ENCODE results near the gene ADAMTSL5. TPM values are rescaled to one million over a fixed set of nuclear protein-coding genes. Genes with fewer than 3 reads are reported as not detected.

ADAMTSL5 gene
- total and polyA plus RNA-seq, 2 of the 8 experiments (the other 6 are each of a cell fraction or from before 2014, with no cell fraction given): 0.82 to 0.99 TPM

- CTCF ChIA-PET (ENCODE audit: partially characterized antibody): interaction anchor here (0.7 to 6.9 kb wide), 10 partner anchors 10 to 86 kb away, joined by 3 to 54 read pairs (median 3); no protein-coding TSS in a partner anchor
- TF ChIP-seq SRF (IDR thresholded peaks at IDR 0.05; ENCODE audit: low read depth, low read length): no peak
- TF ChIP-seq NANOG (IDR thresholded peaks at IDR 0.05; ENCODE audit: insufficient read depth, low read depth, low read length, poor library complexity, severe bottlenecking): no peak
- TF ChIP-seq CTCF (IDR thresholded peaks at IDR 0.05; ENCODE audit: control extremely low read depth in 1 of 3, insufficient read depth in 1 of 3, low read depth in 1 of 3, low read length in 3 of 3): peak; percentile 21 to 45 (median 32)
- no peak for TF ChIP-seq RXRA (IDR thresholded peaks at IDR 0.05; ENCODE audit: insufficient read depth, low read depth, low read length)
- TF ChIP-seq CREB1 (IDR thresholded peaks at IDR 0.05): no peak
- peak; percentile 20 to 30; a peak in 3 of 4 replicates for TF ChIP-seq RAD21 (IDR thresholded peaks at IDR 0.05 in 1 of 2, conservative IDR thresholded peaks at IDR 0.05 in 1 of 2; ENCODE audit: low read depth in 2 of 2, low read length in 2 of 2)
- TF ChIP-seq BRCA1 (IDR thresholded peaks at IDR 0.05; ENCODE audit: low read depth, low read length): no peak
- no peak for TF ChIP-seq SP4 (IDR thresholded peaks at IDR 0.05; ENCODE audit: low read length)
Observed at GRCh38 chr19:1457031-1457739, 55.6 kb downstream of the ADAMTSL5 start.

More at GRCh38 chr19:1457031-1457739, 55.6 kb downstream of the ADAMTSL5 start:
- H4K8ac ChIP-seq (ENCODE audit: extremely low read depth, insufficient read depth, low read length): peak overlapping the region; percentile 79; the same call in 1 of the 2 replicates
- H2BK12ac ChIP-seq (ENCODE audit: low read depth, low read length): no peak overlapping the region
- H3K23ac ChIP-seq (ENCODE audit: insufficient read length): no peak overlapping the region
- POLR2A ChIA-PET (ENCODE audit: partially characterized antibody): interaction anchor here (0.5 to 9.4 kb wide), 8 partner anchors 10 to 288 kb away, joined by 3 to 109 read pairs (median 7); no protein-coding TSS in a partner anchor
- H2AK5ac ChIP-seq (ENCODE audit: low read depth, low read length): no peak overlapping the region
- no peak overlapping the region for H3K56ac ChIP-seq (replicated peaks; ENCODE audit: insufficient read length, low read depth, low read length)
- no peak overlapping the region; a peak in 1 of 7 replicates for H3K9ac ChIP-seq (replicated peaks in 1 of 4; ENCODE audit: extremely low read depth in 1 of 4, low read depth in 3 of 4, low read length in 3 of 4)
- 63% methylated on average over 40 of the region's 48 CpGs; no CpG with 5 or more reads in 1 of the 2 experiments for WGBS, 2 experiments (ENCODE audit: extremely low coverage in 1 of 2, insufficient coverage in 1 of 2, insufficient read length in 1 of 2, insufficient replicate concordance in 2 of 2, low coverage in 1 of 2, low lambda C conversion rate in 2 of 2, missing lambda C conversion rate in 1 of 2)
- H3K4me3 ChIP-seq (ENCODE audit: extremely low read depth in 1 of 4, insufficient read depth in 2 of 4, low read depth in 3 of 4, low read length in 4 of 4): no peak overlapping the region
- no peak overlapping the region for H3K27ac ChIP-seq (ENCODE audit: low read depth, low read length)
- peaks cover 3% of the 10 kb centered on the region; the same call in 1 of the 2 replicates for H3K23me2 ChIP-seq (ENCODE audit: low read depth, low read length)
- no peak for FAIRE-seq
- no peak overlapping the region for H4K5ac ChIP-seq (ENCODE audit: insufficient read length, low read depth, low read length)
- H3K79me2 ChIP-seq (ENCODE audit: control insufficient read depth in 1 of 2, insufficient read depth in 2 of 2, low read length in 2 of 2): no peaks in the 10 kb centered on the region
- no peak overlapping the region for H3K4ac ChIP-seq (replicated peaks; ENCODE audit: insufficient read length, low read depth, low read length)
- H3K4me2 ChIP-seq (ENCODE audit: insufficient read depth in 1 of 2, low read depth in 2 of 2, low read length in 2 of 2): peak overlapping the region in 1 of 2 experiments; percentile 51; a peak in 1 of 4 replicates
- H3K9me3 ChIP-seq (ENCODE audit: insufficient read depth in 2 of 2, low read depth in 1 of 2, low read length in 1 of 2): no peaks in the 10 kb centered on the region
- peaks cover 2 to 6% of the 10 kb centered on the region in 2 experiments for H4K20me1 ChIP-seq (replicated peaks in 1 of 2; ENCODE audit: control insufficient read depth in 1 of 2, insufficient read depth in 2 of 2, low read length in 2 of 2)
- no peak overlapping the region for H3K18ac ChIP-seq (ENCODE audit: extremely low read depth, low read length)
- peaks cover 0 to 18% (median 10%) of the 10 kb centered on the region in 4 experiments; a peak in 4 of 7 replicates for H3K27me3 ChIP-seq (replicated peaks in 1 of 4; ENCODE audit: control insufficient read depth in 3 of 4, extremely low read depth in 1 of 4, insufficient read depth in 3 of 4, low read length in 3 of 4)
- H3K79me1 ChIP-seq (ENCODE audit: low read depth, low read length): no peaks in the 10 kb centered on the region; the same call in 1 of the 2 replicates
- DNase-seq (ENCODE audit: low read depth in 1 of 2, low spot score in 2 of 2): no peak
- H2BK5ac ChIP-seq (ENCODE audit: low read depth, low read length): no peak overlapping the region
- no peak overlapping the region for H3K14ac ChIP-seq (ENCODE audit: insufficient read length)
- H2BK120ac ChIP-seq (replicated peaks; ENCODE audit: low read depth, low read length): no peak overlapping the region
- H2AFZ ChIP-seq (ENCODE audit: low read length): no peak overlapping the region
- H2BK15ac ChIP-seq (ENCODE audit: low read length): no peak overlapping the region
- H3K4me1 ChIP-seq (replicated peaks in 1 of 4; ENCODE audit: control insufficient read depth in 3 of 4, insufficient read depth in 4 of 4, low read length in 3 of 4): peaks cover 0 to 22% (median 18%) of the 10 kb centered on the region in 4 experiments; a peak in 6 of 7 replicates
- H3K36me3 ChIP-seq (ENCODE audit: control insufficient read depth in 2 of 4, insufficient read depth in 4 of 4, low read length in 3 of 4): peaks cover 0 to 2% (median 0%) of the 10 kb centered on the region in 4 experiments; a peak in 2 of 8 replicates
- H2BK20ac ChIP-seq (ENCODE audit: low read length): no peak overlapping the region; the same call in 1 of the 2 replicates
- H4K91ac ChIP-seq (replicated peaks; ENCODE audit: insufficient read length, low read length): no peak overlapping the region
